OCI-LY7 (cell line): ENCODE results near the gene AKT1. TPM values are rescaled to one million over a fixed set of nuclear protein-coding genes. Genes with fewer than 3 reads are reported as not detected.

Source experiments
- BruUV-seq: library from RNA; stranded (reverse); fragments of 400-500 nt; replicated peaks from 2 replicates; lab custom pipeline; 2021; lab: Mats Ljungman, UMichigan
- CTCF ChIA-PET: fragments of 300-600 bp; sonication (Branson Sonifier 250); formaldehyde crosslinking; loops from one replicate; lab custom pipeline; 2022; ENCODE audit warnings: antibody characterized with exemption; ENCODE audit not compliant: unreplicated experiment; lab: Charles Lee
- POLR2A ChIA-PET: fragments of 300-600 bp; sonication (Branson Sonifier 250); formaldehyde crosslinking; loops from one replicate; lab custom pipeline; 2022; ENCODE audit warnings: antibody characterized with exemption; lab: Charles Lee
- DNase-seq: peaks from one replicate; pipeline ENCODE4 v3.0.0-alpha.2; 2015; ENCODE audit warnings: low spot score
- H2AFZ ChIP-seq: fragments of 200-600 bp; sonication (generic), shearing (Covaris generic); 2 replicates; pipeline ENCODE4 v1.6.1; 2014; ENCODE audit warnings: mild to moderate bottlenecking, antibody characterized with exemption, low read length, moderate library complexity
- H3K27ac ChIP-seq: fragments of 200-600 bp; sonication (generic); 2 replicates; pipeline ENCODE4 v1.5.1; 2014; ENCODE audit warnings: mixed run types, low read depth, mild to moderate bottlenecking, moderate library complexity, low read length, inconsistent platforms; ENCODE audit not compliant: poor library complexity, severe bottlenecking
- H3K36me3 ChIP-seq: fragments of 200-600 bp; sonication (generic); 2 replicates; pipeline ENCODE4 v1.6.1; 2014; ENCODE audit warnings: mild to moderate bottlenecking, antibody characterized with exemption, low read length, moderate library complexity, mixed read lengths; ENCODE audit not compliant: insufficient read depth
- H3K4me1 ChIP-seq: fragments of 200-600 bp; sonication (generic); 2 replicates; pipeline ENCODE4 v1.5.1; 2014; ENCODE audit warnings: mild to moderate bottlenecking, low read length; ENCODE audit not compliant: insufficient read depth, poor library complexity, severe bottlenecking
- H3K4me2 ChIP-seq: fragments of 200-600 bp; sonication (generic); 2 replicates; pipeline ENCODE4 v1.6.1; 2014; ENCODE audit warnings: mild to moderate bottlenecking, low read length
- H3K4me3 ChIP-seq: fragments of 200-600 bp; sonication (generic); 2 replicates; pipeline ENCODE4 v1.5.1; 2014; ENCODE audit warnings: mild to moderate bottlenecking, low read depth, low read length; ENCODE audit not compliant: poor library complexity, severe bottlenecking
- H3K79me2 ChIP-seq: fragments of 200-600 bp; sonication (generic); 2 replicates; pipeline ENCODE4 v1.6.1; 2016; ENCODE audit warnings: low read depth, mild to moderate bottlenecking, low read length, moderate library complexity, mixed read lengths; ENCODE audit not compliant: insufficient read depth
- H3K9me2 ChIP-seq: fragments of 200-600 bp; sonication (generic); 2 replicates; pipeline ENCODE4 v1.6.1; 2016; ENCODE audit warnings: mild to moderate bottlenecking, low read length, mixed read lengths; ENCODE audit not compliant: insufficient read depth
- H3K9me3 ChIP-seq: fragments of 200-600 bp; sonication (generic); 2 replicates; pipeline ENCODE4 v1.6.1; 2014; ENCODE audit warnings: mild to moderate bottlenecking, mixed run types, low read length, mixed read lengths
- H4K20me1 ChIP-seq: fragments of 200-600 bp; sonication (generic); 2 replicates; pipeline ENCODE4 v1.6.1; 2014; ENCODE audit warnings: mild to moderate bottlenecking, antibody characterized with exemption, low read length, moderate library complexity, mixed read lengths; ENCODE audit not compliant: insufficient read depth
- EZH2phosphoT487 ChIP-seq: fragments of 200-600 bp; sonication (generic); IDR thresholded peaks from 2 replicates; pipeline ENCODE4 v1.6.1; 2018; ENCODE audit warnings: low read depth, borderline replicate concordance, mild to moderate bottlenecking, mixed run types, antibody characterized with exemption, low read length, moderate library complexity, mixed read lengths
- intact Hi-C: fragments of 100-400 bp; cut with micrococcal nuclease; formaldehyde crosslinking; loops from one replicate; pipeline ENCODE4 v1.10.0; 2022; ENCODE audit not compliant: unreplicated experiment
- total RNA-seq, 2 experiments: library from RNA; depleted of rRNA in 1 of 2; stranded (reverse); fragments of >200 nt in 1 of 2; shearing (Covaris generic) in 1 of 2; gene quantifications; 2 replicates each; pipeline ENCODE4 v1.2.3, GENCODE V29; 2014 to 2022
- TF ChIP-seq, protein P1 (sequence below): fragments of 200-600 bp; sonication (generic); conservative IDR thresholded peaks from 2 replicates; pipeline ENCODE4 v1.5.1; 2014; ENCODE audit warnings: mild to moderate bottlenecking, antibody characterized with exemption, low read length, moderate library complexity, mixed read lengths

The AKT1 gene
- total RNA-seq, 2 experiments from 2014 or later = 75.4 to 108 TPM

DNA sequence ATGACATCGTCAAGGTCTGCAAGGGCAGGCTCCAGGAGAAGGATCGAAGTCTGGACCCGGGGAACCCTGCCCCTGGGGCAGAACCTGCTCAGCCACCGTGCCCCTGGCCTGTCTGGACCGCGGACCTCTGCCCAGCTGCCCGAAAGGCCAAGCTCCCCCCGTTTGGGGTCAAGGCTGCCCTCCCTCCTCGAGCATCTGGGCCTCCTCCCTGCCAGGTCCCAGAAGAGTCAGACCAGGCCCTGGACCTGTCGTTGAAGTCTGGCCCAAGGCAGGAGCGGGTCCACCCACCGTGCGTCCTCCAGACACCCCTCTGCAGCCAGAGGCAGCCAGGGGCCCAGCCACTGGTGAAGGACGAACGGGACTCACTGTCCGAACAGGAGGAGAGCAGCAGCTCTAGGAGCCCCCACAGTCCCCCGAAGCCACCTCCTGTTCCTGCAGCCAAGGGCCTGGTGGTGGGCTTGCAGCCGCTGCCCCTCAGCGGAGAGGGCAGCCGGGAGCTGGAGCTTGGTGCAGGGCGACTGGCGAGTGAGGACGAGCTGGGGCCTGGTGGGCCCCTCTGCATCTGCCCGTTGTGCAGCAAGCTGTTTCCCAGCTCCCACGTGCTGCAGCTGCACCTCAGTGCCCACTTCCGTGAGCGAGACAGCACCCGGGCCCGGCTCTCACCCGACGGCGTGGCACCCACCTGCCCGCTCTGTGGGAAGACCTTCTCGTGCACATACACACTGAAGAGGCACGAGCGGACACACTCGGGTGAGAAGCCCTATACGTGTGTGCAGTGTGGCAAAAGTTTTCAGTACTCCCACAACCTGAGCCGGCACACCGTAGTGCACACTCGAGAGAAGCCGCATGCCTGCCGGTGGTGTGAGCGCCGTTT is 6.2 kb upstream of the AKT1 start:
- BruUV-seq = no TSS peak
- H4K20me1 ChIP-seq = no peaks in the 10 kb centered on the region
- ChIA-PET CTCF (no interaction called here), POLR2A (no interaction called here)
- H3K4me3 ChIP-seq = peak overlapping the region; percentile 69
- no peaks in the 10 kb centered on the region for H3K9me2 ChIP-seq
- intact Hi-C loops = no loop called here
- peaks cover 22% of the 10 kb centered on the region for H3K4me1 ChIP-seq
- no peaks in the 10 kb centered on the region for H3K36me3 ChIP-seq
- peak overlapping the region; percentile 91 for H3K4me2 ChIP-seq
- H3K27ac ChIP-seq = no peak overlapping the region
- H3K9me3 ChIP-seq = no peaks in the 10 kb centered on the region
- H3K79me2 ChIP-seq = no peaks in the 10 kb centered on the region
- no peak for TF ChIP-seq EZH2phosphoT487
- TF ChIP-seq, protein P1, sequence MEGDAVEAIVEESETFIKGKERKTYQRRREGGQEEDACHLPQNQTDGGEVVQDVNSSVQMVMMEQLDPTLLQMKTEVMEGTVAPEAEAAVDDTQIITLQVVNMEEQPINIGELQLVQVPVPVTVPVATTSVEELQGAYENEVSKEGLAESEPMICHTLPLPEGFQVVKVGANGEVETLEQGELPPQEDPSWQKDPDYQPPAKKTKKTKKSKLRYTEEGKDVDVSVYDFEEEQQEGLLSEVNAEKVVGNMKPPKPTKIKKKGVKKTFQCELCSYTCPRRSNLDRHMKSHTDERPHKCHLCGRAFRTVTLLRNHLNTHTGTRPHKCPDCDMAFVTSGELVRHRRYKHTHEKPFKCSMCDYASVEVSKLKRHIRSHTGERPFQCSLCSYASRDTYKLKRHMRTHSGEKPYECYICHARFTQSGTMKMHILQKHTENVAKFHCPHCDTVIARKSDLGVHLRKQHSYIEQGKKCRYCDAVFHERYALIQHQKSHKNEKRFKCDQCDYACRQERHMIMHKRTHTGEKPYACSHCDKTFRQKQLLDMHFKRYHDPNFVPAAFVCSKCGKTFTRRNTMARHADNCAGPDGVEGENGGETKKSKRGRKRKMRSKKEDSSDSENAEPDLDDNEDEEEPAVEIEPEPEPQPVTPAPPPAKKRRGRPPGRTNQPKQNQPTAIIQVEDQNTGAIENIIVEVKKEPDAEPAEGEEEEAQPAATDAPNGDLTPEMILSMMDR = no peak
- no peak overlapping the region for H2AFZ ChIP-seq
- no peak for DNase-seq

DNA sequence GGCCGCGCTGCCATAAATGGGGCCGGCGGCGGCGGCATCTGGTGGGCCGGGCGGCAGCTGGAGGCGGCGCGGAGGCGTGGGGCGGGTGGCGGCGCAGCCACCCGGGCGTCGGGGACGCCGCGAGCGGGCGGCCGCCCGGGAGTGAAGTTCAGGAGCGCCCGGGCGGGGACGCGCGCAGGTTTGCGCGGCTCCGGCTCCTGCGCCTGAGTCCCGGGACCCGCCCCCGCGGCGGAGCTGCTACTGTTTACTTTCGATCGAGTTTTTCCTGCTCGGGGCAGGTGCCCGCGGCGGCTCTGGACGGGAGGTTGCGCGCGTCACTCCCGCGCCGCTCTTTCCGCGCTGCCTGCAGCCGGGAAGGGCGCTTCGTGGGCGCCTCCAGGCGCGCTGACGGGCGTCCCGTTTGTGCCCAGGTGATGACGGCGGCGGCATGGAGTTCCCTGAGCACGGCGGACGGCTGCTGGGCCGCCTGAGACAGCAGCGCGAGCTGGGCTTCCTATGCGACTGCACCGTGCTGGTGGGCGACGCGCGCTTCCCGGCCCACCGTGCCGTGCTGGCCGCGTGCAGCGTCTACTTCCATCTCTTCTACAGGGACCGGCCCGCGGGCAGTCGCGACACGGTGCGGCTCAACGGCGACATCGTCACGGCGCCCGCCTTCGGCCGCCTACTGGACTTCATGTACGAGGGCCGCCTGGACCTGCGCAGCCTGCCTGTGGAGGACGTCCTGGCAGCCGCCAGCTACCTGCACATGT is 5.4 kb upstream of the AKT1 start, which contains the start of gene ZBTB42:
TSS of gene ZBTB42 (plus strand) at position 331 of the 749 bp plus-strand sequence. CDS start at position 428, 97 bp downstream.
- CTCF ChIA-PET = no interaction called here
- Histone ChIP-seq H3K4me1 (peaks cover 28% of the 10 kb centered on the region), H3K4me2 (peak within 1 kb of the TSS; percentile 91)

More for the DNA sequence above, 5.4 kb upstream of the AKT1 start, which contains the start of gene ZBTB42:
- Histone ChIP-seq H3K9me3 (no peaks in the 10 kb centered on the region), H3K79me2 (no peaks in the 10 kb centered on the region), H3K36me3 (no peaks in the 10 kb centered on the region), H4K20me1 (no peaks in the 10 kb centered on the region), H2AFZ (peak within 1 kb of the TSS; percentile 45; the same call in 1 of the 2 replicates), H3K27ac (no peak within 1 kb of the TSS), H3K9me2 (no peaks in the 10 kb centered on the region), H3K4me3 (peak within 1 kb of the TSS; percentile 69)
- no peak for TF ChIP-seq EZH2phosphoT487
- TF ChIP-seq, protein P1 = no peak
- intact Hi-C loops = no loop called here
- POLR2A ChIA-PET = no interaction called here
- BruUV-seq = no TSS peak
- peak; percentile 53 for DNase-seq
